HG02981 (cell line): ENCODE results near the gene LYPD5.

ENCODE experiments used
- ATAC-seq: cut with Tn5 transposase; IDR thresholded peaks from one replicate; pipeline ENCODE4 v1.9.1; 2021; ENCODE audit warnings: mild to moderate bottlenecking, moderate library complexity; ENCODE audit not compliant: unreplicated experiment

The LYPD5 gene

DNA sequence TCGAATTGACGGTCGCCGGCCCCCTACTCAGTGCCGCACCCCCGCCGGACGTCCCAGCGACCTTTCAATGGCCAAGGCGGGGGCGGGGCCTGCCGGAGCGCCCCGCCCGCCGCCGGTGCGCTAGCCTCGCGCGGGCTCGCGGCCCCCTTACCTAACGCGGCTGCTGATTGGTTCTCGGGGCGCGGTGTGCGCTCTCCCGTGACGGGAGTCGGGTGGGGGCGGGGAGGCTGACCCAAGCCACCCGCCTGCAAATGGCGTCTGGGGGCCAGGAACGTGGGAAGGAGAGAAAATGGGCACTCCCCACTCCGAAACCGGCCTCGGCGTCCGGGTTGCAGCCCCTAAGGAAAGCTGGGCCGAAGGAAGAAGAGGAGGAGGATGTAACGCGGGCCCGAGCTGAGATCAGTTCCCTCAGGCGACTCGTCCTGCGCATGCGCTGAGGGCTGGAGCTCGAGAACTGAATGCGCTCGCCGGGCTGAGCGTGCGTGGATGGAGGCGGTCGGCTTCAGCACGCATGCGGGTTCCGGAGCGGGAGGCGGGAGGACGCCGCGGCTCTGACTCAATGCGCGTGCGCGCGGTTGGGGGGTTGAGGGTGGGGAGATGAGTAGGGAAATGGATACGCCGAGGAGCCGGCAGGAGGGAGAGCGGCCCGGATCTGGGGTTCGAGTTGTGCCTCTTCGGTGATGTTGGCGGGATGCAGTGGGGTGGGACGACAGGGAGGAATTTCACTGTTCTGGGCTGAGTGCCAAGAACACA, 47.6 kb downstream of the LYPD5 start, which contains the start of gene SMG9:
TSS of gene SMG9 (minus strand) at position 460 of the 753 bp plus-strand sequence. CDS start 4,221 bp downstream, outside the sequence.
- ATAC-seq: peak; percentile 53

DNA sequence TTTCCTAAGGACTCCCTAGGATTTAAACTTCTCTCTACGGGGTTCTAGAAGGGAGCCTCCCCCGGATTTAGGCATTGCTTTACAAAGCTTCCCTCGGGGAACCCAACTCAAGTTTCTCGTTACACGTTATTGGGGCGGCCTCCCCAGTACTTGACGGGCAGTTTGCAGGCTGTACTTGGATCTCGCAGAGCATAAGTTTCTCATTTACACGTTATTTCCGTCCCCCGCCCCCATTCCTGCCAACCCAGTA, 48.1 kb downstream of the LYPD5 start:
- no peak for ATAC-seq

DNA sequence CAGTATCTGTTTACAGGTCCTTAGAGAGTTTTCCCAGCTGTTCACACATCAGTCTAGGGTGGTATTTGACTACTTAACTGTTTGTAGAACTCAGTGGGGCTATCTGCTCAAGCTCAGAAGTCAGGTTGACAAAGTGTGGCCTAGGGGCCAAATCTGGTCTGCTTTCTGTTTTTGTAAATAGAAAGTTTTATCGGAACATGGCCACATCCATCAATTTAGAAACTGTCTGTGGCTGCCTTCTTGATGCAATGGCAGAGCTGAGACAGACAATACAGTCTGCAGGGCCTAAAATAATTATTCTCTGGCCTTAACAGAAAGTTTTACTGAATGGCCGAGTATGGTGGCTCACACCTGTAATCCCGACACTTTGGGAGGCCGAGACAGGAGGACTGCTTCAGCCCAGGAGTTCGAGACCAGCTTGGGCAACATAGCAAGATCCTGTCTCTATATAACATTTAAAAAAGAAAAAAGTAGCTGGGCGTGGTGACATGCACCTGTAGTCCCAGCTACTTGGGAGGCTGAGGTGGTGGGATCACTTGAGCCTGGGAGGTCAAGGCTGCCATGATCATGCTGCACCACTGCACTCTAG, 49.9 kb downstream of the LYPD5 start:
- ATAC-seq: no peak

DNA sequence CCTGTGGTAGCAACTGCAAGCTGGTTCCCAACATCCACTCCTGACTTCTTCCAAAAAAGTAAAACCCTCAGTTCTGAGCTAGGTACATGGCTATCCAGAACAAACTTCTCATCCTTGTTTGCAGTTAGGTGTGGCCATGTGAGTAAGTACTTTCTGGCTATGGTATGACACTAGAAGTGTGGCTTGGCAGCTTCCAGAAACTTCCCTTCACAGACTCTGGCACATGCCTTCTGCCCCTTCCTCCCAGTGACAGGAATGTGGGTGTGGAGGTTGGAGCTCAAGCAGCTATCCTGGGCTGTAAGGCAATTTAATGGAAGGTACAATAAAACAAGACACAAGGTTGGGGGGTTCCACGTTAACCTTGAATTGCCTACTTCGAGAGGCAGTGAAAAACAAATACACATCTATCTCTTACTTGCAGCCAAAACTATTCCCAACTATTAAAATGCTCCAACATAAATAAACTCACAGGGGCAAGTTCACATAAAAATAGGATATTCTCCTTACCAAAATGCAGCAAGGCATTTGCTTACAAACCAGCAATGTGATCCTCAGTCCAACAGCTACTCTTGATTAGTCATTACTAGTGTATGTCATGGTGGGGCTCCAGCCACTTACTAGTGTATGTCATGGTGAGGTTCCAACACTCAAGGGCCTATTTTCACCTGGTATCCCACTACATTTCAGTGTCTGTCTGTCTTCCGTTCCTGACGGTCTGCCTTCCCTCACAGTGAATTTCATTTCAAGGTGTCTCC, 50.6 kb downstream of the LYPD5 start:
- no peak for ATAC-seq

DNA sequence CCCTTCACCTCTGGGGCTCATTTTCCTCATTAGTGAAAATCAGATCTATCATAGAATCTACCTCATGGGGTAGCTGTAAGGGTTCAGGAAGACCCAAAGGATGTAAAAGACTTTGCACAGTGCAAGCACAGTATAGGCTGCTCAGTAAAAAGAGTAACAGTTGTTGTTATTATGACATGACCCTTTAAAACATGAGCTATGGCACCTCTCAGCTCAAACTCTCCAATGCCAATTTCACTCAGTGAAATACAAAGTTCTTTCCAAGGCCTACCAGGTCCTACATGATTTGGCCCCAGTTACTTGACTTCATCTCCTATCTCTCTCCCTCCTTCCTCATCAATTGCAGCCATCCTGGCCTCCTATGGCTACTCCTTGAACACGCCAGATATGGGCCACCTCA, 52.3 kb downstream of the LYPD5 start:
- no peak for ATAC-seq

DNA sequence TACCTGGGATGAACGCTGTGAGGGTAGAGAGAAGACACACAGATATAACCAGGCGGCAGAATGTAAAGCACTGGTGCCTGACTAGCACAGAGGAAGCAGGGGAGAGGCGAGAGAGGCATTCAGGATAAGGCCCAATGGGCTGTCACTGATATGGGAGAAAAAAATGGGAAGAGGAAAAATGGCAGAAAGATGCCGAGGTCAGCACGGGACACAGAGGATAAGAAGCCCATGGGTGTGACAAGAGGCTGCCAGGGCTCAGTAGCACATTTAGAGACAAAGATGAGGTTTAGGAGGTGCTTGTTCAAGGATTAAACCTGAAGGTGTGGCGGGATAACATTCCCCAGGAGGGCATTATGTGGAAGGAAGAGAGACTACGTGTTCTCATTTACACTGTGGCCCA, 53.1 kb downstream of the LYPD5 start:
- ATAC-seq: no peak

DNA sequence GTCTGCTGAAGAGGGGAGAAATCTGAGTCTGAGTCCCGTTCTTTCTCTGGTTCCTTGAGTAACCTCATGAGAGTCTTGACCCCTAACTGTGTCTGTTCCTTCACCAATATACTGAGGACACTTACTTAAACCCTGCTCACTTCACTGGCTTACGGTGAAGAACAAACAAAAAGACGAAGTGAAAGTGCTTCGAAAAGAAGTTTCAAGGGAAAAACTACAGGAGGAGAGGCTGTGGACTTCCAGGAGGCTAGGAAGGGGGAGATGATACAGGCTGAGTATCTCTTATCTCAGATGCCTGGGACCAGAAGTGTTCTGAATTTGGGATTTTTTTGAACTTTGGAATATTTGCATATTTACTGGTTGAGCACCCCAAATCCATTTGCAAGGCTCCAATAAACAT, 53.6 kb downstream of the LYPD5 start:
- ATAC-seq: no peak

DNA sequence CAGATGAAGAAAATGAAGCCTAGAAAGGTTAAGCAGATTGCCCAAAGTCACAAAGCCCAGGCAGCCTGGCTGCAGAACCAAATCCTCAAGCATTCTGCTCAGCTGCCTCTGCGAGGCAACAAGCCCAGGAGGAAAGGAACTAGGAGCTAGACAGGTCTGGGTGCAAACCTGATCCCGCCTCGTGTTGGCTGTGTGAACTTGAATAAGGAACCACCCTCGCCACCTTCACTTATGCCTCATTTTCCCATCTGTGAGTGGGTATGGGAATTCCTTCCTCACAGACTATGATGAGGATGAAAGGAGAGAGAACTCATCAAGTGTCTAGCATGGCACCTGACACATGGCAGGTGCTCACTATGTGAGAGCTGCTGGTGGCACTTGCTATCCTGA, 54.0 kb downstream of the LYPD5 start:
- no peak for ATAC-seq

DNA sequence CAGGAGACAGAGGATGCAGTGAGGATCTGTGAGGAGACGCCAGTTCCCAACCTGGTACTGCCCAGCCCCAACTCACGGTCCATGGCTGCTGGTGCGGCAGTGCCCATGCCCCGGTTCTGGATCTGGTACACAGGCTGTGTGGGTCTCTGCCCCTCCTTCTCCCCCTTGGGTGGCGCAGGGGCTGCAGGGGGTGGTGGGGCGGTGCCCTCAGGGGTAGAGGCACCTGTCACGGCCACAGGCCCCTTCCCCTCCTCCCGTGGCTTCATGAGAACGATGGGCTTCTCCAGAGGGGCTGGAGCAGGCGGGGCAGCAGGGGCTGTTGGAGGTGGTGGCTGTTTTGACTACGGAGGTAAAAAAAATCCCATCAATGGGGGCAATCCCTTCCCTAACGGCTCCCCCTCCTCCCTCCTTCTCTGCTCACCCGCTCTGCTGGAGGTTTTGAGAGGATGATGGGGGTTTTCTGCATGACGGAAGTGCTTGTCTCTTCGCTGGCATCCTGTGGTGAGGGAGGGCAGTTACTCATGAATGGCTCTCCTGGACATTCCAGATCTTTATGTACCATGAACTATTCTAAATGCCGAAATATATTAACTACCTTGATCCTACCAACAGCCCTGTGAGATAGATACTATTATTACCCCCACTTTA, 54.6 kb downstream of the LYPD5 start:
- no peak for ATAC-seq
